GM12864 (cell line): Measurements from ENCODE around the gene SAMM50.

Experiments used
- DNase-seq: peaks from one replicate; pipeline ENCODE4 v3.0.0-alpha.2; 2011; ENCODE audit warnings: low read depth
- H3K4me3 ChIP-seq: 2 replicates; pipeline ENCODE4 v1.5.1; 2011; ENCODE audit warnings: mild to moderate bottlenecking, low read depth, low read length, control low read depth
- CTCF ChIP-seq: IDR thresholded peaks from 2 replicates; pipeline ENCODE4 v1.5.1; 2011; ENCODE audit warnings: low read depth, mild to moderate bottlenecking, moderate library complexity, low read length, control low read depth, inconsistent platforms; ENCODE audit errors: missing control alignments

SAMM50 gene

DNA sequence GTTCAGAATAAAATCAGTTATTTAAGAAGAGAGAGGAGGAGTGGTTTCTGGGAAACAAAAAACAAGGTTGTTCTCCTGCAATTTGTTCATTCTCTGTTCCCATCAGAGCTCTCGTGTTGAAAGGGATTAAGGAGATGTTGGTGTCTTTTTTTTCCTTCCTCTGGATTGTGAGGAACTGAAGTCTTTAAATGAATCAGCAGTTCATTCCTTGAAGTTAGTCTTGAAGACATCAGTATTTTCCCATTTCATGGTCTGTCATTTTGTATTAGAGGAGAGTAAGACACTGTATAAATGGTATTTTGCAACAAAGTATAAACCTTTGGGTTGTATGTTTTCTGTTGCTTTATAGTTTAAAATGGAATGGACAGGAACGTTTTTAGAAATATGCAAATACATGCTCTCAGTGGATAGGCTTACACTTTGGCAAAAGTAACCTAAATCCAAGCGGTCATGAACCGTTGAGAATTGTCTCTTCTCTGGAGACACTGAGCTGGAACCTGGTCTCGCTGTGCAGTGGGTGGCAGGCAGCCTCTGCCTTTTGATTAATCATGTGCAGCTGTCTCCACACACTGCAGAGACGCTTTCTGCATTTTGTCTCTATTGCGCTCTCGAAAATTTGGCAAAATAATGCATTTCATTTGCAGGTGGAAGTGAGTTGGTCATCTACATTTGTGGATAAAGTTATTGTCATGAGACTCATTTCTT, 33.0 kb downstream of the SAMM50 start:
- no peak for DNase-seq

GRCh38 chr22:43988960-43989359, 33.7 kb downstream of the SAMM50 start:
- no peak for TF ChIP-seq CTCF
- no peak for DNase-seq

More for the DNA sequence above, 33.0 kb downstream of the SAMM50 start:
- TF ChIP-seq CTCF, result no peak
- H3K4me3 ChIP-seq, result no peak overlapping the region

GRCh38 chr22:43990044-43990443, 34.8 kb downstream of the SAMM50 start:
- DNase-seq, result no peak
- no peak overlapping the region for H3K4me3 ChIP-seq
- TF ChIP-seq CTCF, result no peak

More at GRCh38 chr22:43988960-43989359, 33.7 kb downstream of the SAMM50 start:
- H3K4me3 ChIP-seq, result no peak overlapping the region

GRCh38 chr22:43991316-43992020, 36.2 kb downstream of the SAMM50 start:
- TF ChIP-seq CTCF, result no peak
- DNase-seq, result no peak
- H3K4me3 ChIP-seq, result no peak overlapping the region

DNA sequence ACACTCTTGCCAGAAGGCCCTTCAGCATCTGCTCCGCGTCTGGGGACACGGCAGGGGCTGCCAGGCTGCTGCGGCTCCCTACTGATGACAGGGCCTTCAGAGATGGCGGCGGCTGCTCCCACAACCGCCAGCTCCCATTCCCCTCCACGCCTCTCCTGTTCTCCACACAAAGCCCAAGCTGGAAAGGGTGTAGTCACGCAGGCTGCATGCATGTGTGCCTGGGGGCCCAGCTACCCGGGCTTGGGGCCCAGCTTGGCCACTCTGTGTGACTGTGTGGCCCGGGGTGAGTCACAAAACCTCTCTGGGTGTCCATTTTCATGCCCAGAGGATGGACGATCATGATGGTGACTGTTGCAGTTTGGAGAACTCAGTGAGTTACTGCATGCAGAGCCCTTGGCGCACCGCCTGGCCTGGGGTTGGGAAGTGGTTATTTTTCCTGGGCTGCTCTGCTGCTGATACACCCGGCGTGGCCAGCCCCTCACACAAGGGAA, 37.1 kb downstream of the SAMM50 start:
- H3K4me3 ChIP-seq, result no peak overlapping the region
- no peak for TF ChIP-seq CTCF
- DNase-seq, result no peak

DNA sequence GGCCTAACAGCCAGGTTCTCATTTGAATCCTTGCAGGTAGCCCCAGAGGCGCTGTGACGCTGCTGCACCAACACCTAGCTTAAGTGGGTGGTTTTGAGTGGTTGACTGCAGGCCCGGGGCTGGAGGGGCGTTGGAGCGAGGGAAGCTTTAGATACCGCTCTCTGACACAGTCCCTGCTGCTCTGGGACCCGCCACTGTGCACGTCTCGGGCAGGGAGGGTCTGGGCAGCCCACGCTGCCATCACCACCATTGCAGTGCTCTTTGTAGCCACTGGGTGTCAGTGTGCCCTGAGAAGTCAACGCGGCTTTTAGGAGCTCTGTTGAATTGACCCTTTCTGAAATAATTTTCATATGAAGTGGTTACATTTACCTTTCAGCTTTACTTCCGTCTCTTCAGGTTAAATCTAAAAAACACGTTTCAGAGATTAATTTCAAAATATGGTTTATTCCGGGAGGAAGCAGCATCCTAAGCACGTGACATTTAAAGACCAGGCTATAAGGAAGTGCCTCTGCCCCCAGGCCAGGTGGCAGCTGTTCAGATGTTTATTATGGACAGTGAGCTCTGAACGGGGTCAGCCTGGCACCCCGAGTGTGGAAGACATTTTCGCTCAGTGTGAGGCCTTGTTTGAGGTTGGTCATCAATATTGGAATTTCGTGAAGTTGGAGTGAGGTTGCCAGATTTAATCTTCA, 38.0 kb downstream of the SAMM50 start:
- no peak overlapping the region for H3K4me3 ChIP-seq
- peak; percentile 96 for TF ChIP-seq CTCF
- peak; percentile 19 for DNase-seq
